GM21723 (cell line): ENCODE results near the gene ZNF232.
A peak's percentile ranks its signal among the peaks of the same experiment; 100 is the strongest.
"Not testable (repeated sequence)": the region's sequence is repeated elsewhere in the genome, so short reads cannot be mapped to it uniquely, and the experiment has no call there.

ENCODE experiments used
- ATAC-seq: cut with Tn5 transposase; IDR thresholded peaks from one replicate; pipeline ENCODE4 v1.9.1; 2021; ENCODE audit warnings: mild to moderate bottlenecking, moderate library complexity; ENCODE audit not compliant: unreplicated experiment

ZNF232 gene

DNA sequence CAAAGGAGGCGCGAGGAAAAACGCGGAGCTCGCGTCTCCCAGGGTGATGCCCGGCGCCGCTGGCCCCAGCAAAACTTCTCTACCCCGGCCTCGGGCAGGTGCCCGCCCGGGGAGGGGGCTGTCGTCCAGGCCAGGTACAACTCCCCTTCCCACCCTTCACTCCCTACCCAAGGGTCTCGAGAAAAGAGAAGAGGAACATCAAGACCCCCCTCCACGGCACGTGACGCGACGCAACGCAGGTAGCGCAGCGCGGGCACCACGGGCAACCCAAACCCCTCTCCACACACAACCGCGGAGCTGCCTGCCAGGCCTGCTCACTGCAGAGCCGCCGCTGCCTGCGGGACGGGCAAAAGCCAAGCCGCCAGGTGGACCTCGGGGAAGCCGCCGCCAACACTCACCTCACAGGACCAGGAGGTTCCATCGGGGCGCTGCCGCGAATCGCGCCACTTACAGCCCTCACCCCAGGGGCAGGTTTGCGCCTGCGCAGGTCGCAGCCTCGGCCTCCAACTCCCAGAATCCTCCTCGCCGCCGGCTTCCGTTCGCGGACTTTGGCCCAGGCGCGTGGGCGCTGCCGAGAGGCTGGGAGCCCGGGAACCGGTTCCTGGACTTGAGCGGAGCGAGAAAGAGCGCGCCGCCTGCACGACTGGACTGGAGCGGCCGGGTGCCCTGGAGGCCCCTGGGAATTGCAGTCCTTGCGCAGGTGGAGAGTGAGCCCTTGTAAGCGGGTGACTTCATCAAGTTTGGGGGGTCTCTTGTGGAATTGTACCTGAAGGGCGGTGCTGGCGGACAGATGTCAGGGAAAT, at the start of gene ZNF232:
TSS of gene ZNF232 (minus strand) at position 477 of the 803 bp plus-strand sequence. CDS start at position 421, 56 bp downstream.
- peak; percentile 86 for ATAC-seq

DNA sequence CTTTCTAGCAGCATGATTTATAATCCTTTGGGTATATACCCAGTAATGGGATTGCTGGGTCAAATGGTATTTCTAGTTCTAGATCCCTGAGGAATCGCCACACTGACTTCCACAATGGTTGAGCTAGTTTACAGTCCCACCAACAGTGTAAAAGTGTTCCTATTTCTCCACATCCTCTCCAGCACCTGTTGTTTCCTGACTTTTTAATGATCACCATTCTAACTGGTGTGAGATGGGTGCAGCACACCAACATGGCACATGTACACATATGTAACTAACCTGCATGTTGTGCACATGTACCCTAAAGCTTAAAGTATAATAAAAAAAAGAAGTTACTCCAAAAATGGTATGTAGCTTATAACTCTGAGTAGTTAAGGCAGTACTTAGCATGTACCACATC, 49.0 kb upstream of the ZNF232 start:
- ATAC-seq: not testable (repeated sequence)

DNA sequence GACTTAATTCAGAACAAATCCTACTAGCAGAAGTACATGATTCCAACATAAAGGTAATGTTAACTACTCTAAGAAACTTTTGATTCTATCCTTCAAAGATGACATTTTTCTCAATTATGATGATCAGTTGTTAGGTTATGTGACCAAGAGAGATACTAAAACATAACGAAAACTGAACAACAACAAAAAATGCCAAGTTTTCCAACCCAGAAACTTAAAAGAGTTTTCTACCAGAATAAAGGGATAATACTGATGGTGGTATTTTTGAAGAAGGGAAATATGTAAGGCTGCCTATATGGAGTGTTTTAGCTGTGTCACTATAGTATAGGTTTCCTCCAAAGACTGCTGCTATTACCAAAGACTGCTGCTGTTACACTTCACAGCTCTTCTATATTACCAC, 34.4 kb upstream of the ZNF232 start:
- not testable (repeated sequence) for ATAC-seq

DNA sequence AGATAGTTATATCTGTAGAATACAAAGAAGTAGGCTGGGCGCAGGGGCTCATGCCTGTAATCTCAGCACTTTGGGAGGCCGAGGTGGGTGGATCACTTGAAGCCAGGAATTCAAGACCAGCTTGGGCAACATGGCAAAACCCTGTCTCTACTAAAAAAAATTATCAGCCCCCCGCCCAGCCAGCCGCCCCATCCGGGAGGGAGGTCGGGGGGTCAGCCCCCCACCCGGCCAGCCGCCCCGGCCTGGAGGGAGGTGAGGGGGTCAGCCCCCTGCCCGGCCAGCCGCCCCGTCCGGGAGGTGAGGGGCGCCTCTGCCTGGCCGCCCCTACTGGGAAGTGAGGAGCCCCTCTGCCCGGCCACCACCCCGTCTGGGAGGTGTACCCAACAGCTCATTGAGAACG, 31.2 kb upstream of the ZNF232 start:
- not testable (repeated sequence) for ATAC-seq

DNA sequence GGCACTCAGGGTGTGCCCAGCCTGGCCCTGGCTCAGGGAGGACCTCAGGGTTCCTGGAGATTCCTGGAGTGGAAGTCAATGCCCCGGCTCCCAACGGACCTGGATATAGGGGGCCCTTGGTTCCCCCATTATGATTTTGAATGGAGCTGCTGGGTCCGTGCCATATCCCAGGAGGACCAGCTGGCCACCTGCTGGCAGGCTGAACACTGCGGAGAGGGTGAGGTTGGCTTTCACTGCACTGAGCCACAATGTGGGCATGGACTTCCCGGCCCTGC, 27.7 kb upstream of the ZNF232 start:
- no peak for ATAC-seq

DNA sequence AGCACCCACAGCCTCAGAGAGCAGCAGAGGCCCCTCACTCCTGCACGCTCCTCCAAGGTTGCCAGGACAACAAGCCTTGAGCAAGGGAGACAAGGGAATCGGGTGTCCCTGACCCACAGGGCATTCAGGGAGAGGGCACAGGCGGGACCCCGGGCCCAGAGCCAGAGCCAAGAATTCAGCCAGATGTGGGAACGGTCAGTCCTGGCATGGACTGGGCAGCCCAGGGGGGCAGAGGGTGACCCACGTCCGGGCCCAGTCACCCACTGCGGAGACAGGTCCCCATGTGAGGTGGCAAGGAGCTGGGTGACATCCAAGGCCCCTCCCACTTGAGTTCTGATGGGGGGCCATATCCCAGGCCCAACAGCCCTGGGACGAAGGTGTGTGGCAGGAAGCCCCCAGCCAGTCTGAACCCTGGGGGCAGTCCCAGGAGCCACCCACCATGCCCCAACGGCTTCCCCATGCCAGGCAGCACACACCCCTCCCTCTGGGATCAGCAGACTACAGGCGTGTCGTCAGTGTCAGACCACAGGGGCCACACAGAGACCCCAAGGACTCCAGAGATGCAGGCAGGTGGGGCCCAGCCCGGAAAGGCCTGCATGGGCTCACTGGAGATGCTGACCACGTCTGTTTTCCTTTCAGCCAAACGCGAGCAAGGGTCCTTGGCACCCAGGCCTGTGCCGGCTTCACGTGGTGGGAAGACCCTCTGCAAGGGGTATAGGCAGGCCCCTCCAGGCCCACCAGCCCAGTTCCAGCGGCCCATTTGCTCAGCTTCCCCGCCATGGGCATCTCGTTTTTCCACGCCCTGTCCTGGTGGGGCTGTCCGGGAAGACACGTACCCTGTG, 27.2 kb upstream of the ZNF232 start:
- no peak for ATAC-seq

DNA sequence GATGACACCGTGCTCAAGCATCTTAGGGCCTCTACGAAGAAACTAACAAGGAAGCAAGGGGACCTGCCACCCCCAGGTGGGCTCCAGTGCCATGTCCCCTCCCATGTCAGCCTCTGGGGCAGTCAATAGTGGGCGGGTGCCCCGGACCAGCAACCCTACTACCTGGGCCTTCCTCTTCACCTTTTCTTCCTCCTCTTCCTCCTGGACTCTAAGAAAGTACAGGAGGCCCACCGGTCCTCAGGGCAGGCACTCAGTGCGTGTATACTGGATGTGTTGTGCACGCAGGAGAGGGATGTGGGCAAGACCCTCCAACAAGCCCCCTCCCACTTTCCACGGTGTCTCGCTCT, 26.5 kb upstream of the ZNF232 start:
- ATAC-seq: not testable (repeated sequence)

DNA sequence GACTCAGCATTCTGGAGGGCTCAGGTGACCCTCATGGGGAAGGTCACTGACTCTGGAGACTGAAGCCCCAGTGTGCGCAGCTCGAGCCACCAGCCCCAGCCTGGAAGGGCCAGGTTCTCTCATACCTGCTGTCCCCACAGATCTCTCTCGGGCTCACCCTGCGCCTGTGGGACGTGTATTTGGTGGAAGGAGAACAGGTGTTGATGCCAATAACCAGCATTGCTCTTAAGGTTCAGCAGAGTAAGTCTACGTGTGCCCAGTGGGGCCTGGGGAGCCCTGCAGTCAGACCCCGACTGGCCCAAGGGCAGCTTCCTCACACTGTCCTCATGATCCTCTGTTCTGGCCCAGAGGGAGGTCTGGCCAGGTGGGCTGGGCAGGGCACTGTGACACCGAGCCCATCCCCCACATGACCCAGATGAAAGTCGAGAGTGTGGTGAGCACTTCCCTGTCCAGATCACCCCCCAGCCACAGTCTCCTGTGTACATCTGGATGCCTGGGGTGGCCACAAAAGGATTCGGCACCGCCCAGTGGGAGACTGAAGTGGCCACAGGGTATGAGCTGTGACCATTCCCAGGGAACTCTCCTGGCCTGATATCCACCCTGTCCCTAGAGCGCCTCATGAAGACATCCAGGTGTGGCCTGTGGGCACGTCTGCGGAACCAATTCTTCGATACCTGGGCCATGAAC, 26.0 kb upstream of the ZNF232 start:
- ATAC-seq: not testable (repeated sequence)

DNA sequence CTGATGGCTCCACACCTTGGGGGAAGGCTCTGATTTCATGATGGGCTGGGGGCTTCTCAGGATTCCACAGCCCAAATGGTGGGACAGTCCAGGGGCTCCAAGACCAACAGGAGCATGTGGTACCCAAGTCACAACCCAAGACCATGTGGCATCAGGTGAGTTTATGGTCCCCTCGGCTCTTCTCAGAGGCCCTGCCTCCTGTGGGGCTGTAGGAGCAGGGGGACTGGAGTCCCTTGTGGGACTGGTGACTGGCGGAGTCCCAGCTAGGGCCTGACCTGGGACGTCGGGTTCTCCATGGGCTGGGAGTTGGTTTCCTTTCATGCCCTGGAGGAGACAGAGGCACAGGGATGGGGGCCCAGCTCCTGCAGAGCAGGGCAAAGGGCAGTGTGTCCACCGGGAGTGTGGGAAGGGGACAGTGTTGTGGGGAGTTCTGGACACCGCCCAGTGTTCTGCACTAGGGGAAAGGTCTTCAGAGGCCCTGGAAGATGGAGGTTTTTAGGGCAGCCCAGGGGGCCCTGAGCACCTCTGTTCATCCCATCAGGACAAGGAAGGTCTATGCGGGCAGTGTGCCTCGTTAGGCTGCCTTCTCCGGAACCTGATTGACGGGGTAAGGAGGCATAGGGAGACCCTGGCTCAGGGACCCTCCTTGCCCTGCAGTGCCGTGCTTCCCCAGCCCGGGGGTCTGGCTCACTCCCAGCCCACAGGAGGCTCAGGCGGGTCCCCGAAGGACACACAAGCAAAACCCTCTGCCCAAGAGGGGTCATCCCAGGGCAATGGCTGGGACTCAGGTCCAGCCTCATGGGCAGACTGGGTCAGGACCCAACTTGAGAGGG, 25.1 kb upstream of the ZNF232 start:
- ATAC-seq: not testable (repeated sequence)

DNA sequence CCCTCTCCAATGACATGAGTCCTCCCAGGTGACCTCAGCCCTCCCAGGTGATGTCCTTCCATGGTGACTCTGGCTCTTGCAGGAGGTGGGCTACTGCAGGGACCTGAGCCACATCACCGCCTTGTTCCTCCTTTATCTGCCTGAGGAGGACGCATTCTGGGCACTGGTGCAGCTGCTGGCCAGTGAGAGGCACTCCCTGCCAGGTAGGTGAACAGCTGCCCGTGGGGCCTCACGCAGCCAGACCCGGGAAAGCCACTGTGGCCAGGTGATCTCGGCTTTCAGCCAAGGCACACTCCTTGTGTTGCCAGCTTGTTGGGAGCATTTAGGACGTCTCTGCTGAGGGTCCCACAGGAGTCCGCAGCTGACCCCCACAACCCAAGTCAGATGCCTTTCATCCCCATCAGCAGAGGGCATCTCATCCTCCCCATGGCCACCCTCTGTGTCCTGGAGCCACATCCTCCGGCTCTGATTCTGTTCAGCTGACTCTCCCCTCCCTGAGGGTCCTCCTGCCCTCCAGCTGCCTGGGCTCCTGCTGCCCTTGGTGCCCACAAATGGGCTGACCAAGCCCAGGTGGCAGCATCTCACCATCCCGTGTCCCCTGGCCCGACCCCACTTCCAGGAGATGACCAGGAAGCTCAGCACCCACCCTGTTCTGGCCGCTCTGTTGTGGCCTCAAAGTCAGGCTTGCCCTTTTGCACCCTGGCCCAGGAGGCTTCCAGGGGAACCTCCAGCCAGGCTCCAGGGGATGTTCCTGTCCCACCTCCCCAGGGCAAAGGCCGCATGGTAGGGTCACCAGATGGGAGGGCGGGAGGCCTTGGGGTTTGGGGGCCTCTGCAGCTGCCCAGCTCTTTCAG, 24.3 kb upstream of the ZNF232 start:
- ATAC-seq: no peak

DNA sequence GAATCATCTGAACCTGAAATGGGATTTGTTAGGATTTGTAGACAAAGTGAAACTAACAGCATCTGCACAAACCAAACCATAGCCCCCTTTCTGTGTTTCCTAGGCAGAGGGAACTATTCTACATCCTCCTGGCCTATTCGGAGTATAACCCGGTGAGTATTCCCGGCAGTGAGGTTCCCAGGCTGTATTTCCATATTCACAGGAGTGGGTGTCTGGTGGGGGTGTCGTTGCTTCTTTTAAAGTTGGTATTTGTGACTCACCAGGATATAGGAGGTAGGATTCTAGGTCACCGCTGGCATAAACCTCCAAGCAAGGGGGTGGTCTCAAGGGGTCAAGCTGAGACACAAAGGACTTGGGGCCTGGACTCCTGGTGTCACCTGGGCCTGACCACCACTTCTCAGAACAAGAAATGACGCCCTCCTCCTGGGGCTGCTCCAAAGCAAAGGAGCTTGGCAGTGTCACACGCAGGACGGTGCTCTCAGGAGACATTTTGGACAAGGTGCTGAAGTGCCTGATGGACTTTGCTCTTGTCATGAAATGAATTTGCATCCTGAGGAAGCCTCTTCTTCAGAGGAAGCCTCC, 23.5 kb upstream of the ZNF232 start:
- ATAC-seq: not testable (repeated sequence)

DNA sequence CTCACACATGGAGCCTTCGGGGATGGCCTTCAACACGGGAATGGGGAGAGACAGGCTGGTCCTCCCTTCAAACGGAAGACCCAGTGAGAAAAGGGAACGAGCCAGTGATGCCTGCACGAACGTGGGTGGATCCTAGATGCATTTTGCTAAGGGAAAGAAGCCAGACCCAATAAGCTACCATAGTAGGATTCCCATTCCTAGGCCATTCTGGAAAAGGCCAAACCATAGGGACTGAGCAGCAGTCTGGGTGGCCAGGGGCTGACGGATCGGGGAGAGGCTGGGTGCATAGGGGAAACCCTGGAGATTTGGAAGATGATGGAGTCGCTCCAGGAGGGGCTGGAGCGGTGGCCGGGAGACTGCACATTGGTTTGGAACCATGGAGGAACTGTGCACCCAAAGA, 22.9 kb upstream of the ZNF232 start:
- ATAC-seq: not testable (repeated sequence)

DNA sequence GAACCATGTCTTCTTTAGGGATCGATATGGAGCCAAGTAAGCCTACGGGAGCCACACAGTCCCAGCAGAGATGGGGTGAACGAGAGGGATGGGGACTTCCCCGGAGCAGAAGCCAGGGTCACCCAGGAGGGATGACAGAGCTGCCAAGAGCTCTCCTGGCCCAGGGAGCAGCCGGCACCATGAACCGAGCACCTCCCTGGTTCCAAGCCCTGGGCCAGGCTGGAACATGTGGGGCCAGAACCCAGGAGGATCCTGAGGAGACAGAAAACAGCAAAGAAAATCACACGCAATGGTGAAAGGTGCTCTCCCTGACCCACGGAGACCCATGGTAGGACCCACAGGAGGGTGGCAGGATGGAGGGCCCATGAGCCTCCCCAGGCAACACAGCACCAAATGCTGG, 22.3 kb upstream of the ZNF232 start:
- ATAC-seq: not testable (repeated sequence)

DNA sequence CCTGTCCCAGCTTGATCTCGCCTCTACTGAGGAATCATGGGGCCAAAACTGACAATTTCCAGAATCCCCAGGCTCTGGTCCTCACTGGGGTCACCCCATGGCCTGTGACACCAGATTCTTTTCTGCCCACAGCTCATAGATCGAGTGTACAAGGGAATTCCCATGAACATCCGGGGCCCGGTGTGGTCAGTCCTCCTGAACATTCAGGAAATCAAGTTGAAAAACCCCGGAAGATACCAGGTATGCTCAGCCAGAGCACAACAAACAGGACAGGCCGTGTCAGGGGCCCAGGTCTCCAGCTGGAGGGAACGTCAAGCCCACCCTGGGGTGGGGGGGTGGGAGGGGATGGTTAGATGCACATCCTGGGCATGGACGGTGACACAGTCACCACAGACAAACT, 21.6 kb upstream of the ZNF232 start:
- no peak for ATAC-seq

DNA sequence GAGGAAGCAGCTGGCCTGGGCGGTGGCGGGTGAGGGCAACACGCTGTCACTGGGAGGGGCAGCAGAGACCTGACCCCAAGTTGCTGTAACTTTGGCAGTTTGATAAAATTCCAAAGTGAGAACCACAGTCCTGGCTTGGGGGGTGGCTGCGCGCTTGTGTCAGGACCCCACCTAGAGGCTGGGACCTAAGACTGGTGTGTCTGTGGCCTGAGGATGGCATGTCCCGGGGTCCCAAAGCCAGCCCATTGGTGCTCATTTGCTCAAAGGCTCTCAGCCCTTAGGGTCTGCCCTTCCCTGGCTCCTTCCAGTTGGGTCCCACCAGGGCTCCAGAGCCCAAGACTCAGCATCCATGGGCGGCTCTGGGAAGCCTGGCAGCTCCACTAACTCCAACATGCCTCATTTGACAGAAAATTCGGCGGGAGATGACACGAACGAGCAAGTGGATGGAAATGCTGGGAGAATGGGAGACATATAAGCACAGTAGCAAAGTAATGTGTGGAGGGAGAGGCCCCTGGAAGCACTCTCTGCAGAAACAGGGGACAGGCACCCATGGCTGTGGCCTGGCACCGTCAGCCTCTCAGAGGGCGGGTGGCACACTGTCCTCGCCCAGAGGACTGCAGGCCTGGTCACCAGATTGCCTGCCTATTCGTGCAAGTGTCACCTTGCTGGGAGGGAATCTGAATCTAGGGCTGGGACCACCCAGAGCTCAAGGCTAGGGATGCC, 21.0 kb upstream of the ZNF232 start:
- not testable (repeated sequence) for ATAC-seq

DNA sequence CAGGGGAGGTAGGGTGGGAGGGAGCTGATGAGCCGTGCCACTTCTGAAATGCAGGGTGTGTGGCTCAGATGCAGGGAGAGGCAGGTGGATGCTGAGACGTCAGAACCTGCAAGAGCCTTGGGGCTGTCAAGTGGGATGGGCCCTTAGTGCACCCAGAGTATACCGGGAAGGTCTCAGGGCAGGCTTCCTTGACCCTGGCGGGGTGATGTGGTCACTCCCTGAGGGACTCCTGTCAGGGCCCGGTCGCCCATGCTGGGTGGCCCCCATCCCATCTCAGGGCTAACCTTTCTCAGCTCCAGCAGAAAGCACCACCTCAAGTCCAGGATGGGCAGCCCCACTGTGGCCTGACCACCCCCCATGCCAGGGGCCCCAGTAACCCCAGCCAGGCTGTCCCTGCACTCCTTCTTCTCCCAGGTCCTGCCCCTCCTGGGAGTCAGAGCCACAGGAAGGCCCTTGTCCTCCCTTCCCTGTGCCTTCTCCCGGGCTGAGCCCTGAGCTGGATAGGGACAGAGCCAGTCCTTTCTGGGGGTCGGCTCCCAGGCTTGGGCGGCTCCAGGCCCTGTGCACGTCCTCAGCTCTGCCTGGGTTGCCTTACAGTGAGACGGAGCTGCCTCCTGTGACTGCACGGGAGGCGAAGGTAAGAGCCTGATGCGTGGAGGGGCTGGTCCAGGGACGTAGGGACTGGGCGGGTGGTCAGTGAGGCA, 20.3 kb upstream of the ZNF232 start:
- ATAC-seq: not testable (repeated sequence)

DNA sequence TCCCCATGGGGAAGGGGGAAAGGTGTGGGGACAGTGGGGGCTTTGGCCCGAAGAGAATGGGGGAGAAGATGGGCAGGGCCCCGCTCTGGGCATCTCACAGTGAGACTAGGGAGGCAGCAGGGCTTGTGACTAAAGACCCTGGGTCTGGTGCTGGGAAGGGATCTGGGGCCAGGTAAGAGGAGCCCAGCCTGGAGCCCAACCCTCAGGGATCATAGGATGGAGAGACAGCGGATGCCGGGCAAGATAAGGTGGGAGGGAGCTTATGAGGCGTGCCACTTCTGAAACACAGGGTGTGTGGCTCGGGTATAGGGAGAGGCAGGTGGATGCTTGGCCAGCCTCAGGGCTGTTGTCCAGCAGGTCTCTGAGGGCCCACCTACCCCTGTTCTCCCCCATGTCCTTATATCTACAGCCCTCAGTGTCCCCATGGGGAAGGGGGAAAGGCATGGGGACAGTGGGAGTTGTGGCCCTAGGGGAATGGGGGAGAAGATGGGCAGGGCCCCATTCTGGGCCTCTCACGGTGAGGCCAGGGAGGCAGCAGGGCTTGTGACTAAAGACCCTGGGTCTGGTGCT, 19.6 kb upstream of the ZNF232 start:
- ATAC-seq: no peak

DNA sequence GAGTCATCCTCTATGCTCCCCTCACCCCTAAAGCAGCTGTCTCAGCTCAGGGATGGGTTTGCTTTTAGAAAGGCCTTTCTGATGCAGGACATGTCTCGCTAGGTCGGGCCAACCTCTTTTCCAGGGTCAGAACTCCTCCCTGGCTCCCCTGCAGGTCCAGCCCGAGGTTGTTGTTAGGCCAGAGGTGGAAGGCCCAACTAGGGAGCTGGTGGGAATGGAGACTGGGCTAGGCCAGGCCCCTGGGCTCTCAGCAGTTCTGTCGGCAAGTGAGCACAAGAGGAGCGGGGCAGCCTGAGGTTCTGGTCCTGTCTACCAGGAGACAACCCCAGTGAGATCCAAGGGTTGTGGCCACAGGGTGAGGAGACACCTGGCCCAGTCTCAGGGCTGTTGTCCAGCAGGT, 19.0 kb upstream of the ZNF232 start:
- not testable (repeated sequence) for ATAC-seq
